Hepatocyte (in vitro differentiated cells): ENCODE measurements around the gene SNX10. TPM values are rescaled to one million over a fixed set of nuclear protein-coding genes. Genes with fewer than 3 reads are reported as not detected.

ENCODE experiments used
- DNase-seq: peaks from one replicate; pipeline ENCODE4 v3.0.0-alpha.2; 2016; ENCODE audit warnings: low spot score
- H2AFZ ChIP-seq: fragments of 200-600 bp; sonication (generic); 2 replicates; pipeline ENCODE4 v1.6.0; 2016; ENCODE audit warnings: antibody characterized with exemption, mild to moderate bottlenecking
- H3K27ac ChIP-seq: fragments of 200-600 bp; sonication (generic); 2 replicates; pipeline ENCODE4 v1.5.1; 2016; ENCODE audit warnings: mild to moderate bottlenecking
- H3K27me3 ChIP-seq: fragments of 200-600 bp; sonication (generic); 2 replicates; pipeline ENCODE4 v1.6.1; 2016
- H3K36me3 ChIP-seq: fragments of 200-600 bp; sonication (generic); replicated peaks from 2 replicates; pipeline ENCODE4 v1.5.1; 2016; ENCODE audit warnings: low read depth; ENCODE audit not compliant: insufficient read depth
- H3K4me1 ChIP-seq: fragments of 200-600 bp; sonication (generic); 2 replicates; pipeline ENCODE4 v1.5.1; 2016; ENCODE audit warnings: mild to moderate bottlenecking, moderate library complexity; ENCODE audit not compliant: insufficient read depth
- H3K4me2 ChIP-seq: fragments of 200-600 bp; sonication (generic); 2 replicates; pipeline ENCODE4 v1.6.0; 2016
- H3K4me3 ChIP-seq: fragments of 200-600 bp; sonication (generic); 2 replicates; pipeline ENCODE4 v1.5.1; 2016; ENCODE audit warnings: mild to moderate bottlenecking
- H3K79me2 ChIP-seq: fragments of 200-600 bp; sonication (generic); 2 replicates; pipeline ENCODE4 v1.6.0; 2017; ENCODE audit warnings: mild to moderate bottlenecking
- H3K9me2 ChIP-seq: fragments of 200-600 bp; sonication (generic); replicated peaks from 2 replicates; pipeline ENCODE4 v1.6.0; 2017; ENCODE audit warnings: mild to moderate bottlenecking; ENCODE audit not compliant: insufficient read depth
- H3K9me3 ChIP-seq: fragments of 200-600 bp; sonication (generic); 2 replicates; pipeline ENCODE4 v1.5.1; 2016; ENCODE audit warnings: low read depth, mild to moderate bottlenecking
- H4K20me1 ChIP-seq: fragments of 200-600 bp; sonication (generic); 2 replicates; pipeline ENCODE4 v1.6.0; 2016; ENCODE audit warnings: mild to moderate bottlenecking; ENCODE audit not compliant: insufficient read depth, poor library complexity, severe bottlenecking
- EZH2 ChIP-seq: fragments of 200-600 bp; sonication (generic); IDR thresholded peaks from 2 replicates; pipeline ENCODE4 v1.6.1; 2016; ENCODE audit warnings: antibody characterized with exemption, mild to moderate bottlenecking, borderline replicate concordance
- EZH2phosphoT487 ChIP-seq: fragments of 200-600 bp; sonication (generic); IDR thresholded peaks from one replicate; pipeline ENCODE4 v1.6.1; 2018; ENCODE audit warnings: antibody characterized with exemption, mild to moderate bottlenecking, low read depth, moderate library complexity; ENCODE audit not compliant: unreplicated experiment, severe bottlenecking
- WGBS: methylation state at CpG from one replicate; pipeline ENCODE4 v1.1.6; 2016; ENCODE audit warnings: low lambda C conversion rate; ENCODE audit errors: missing lambda C conversion rate; 5-methylcytosine and 5-hydroxymethylcytosine counted together
- polyA plus RNA-seq: library from polyadenylated mRNA; unstranded; fragments of >200 nt; fragmentation: Nextera tagmentation; extraction: Ambion mirVana; gene quantifications from 2 replicates; pipeline ENCODE4 v1.2.1, GENCODE V29; 2016
- total RNA-seq: library from RNA; depleted of rRNA; stranded (reverse); fragments of >200 nt; gene quantifications from 2 replicates; pipeline ENCODE4 v1.2.3, GENCODE V29; 2014
- TF ChIP-seq, protein P1 (sequence below): fragments of 200-600 bp; sonication (generic); IDR thresholded peaks from 2 replicates; pipeline ENCODE4 v1.5.1; 2016; ENCODE audit warnings: antibody characterized with exemption, mild to moderate bottlenecking; ENCODE audit not compliant: poor library complexity

Gene SNX10
- total and polyA plus RNA-seq, 2 experiments from 2014 or later: 6.1 to 8.2 TPM

DNA sequence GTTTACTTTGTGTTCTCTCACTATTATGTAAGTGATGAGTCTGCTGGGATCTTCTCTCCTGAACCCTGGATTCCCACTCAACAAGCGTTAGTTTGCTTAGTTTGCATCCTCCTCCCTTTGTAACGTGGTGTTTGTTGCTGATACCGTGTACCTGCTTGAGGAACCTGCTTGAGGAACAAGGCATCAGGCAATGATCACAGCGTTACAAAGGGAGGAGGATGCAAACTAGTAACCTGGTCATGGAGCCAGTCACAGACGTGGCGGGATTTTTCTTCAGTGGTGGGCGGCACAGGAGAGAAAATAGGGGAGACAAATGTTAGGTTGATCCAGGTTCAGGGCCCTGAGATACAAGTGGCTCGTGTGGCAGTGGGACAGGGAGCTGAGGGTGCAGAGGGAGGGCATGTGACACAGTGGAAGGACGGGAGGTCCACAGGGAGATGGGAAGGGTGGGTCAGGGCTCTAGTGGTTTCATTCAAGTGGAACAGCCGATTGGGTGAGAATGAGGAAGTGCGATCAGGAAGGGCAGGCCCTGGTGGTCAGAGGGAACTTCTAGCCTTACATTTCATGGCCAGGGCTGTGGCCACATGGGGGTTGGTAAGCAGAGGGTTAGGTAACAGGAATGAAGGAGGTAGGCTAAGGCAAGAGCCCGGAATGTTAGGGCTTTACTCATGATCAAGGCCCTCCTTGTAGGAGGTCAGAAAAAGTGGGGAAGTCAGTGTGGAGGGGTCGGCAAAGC is 38.0 kb downstream of the SNX10 start:
- Histone ChIP-seq H4K20me1 (no peaks in the 10 kb centered on the region), H3K36me3 (no peaks in the 10 kb centered on the region), H3K9me3 (no peaks in the 10 kb centered on the region), H3K79me2 (no peaks in the 10 kb centered on the region), H3K4me1 (no peaks in the 10 kb centered on the region), H3K27me3 (no peaks in the 10 kb centered on the region), H2AFZ (no peak overlapping the region), H3K9me2 (no peaks in the 10 kb centered on the region), H3K27ac (no peak overlapping the region), H3K4me2 (no peak overlapping the region), H3K4me3 (no peak overlapping the region)
- WGBS: 82% methylated on average over 13 of the region's 13 CpGs
- TF ChIP-seq EZH2phosphoT487 (no peak), EZH2 (no peak)
- TF ChIP-seq, protein P1, sequence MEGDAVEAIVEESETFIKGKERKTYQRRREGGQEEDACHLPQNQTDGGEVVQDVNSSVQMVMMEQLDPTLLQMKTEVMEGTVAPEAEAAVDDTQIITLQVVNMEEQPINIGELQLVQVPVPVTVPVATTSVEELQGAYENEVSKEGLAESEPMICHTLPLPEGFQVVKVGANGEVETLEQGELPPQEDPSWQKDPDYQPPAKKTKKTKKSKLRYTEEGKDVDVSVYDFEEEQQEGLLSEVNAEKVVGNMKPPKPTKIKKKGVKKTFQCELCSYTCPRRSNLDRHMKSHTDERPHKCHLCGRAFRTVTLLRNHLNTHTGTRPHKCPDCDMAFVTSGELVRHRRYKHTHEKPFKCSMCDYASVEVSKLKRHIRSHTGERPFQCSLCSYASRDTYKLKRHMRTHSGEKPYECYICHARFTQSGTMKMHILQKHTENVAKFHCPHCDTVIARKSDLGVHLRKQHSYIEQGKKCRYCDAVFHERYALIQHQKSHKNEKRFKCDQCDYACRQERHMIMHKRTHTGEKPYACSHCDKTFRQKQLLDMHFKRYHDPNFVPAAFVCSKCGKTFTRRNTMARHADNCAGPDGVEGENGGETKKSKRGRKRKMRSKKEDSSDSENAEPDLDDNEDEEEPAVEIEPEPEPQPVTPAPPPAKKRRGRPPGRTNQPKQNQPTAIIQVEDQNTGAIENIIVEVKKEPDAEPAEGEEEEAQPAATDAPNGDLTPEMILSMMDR: no peak
- no peak for DNase-seq

DNA sequence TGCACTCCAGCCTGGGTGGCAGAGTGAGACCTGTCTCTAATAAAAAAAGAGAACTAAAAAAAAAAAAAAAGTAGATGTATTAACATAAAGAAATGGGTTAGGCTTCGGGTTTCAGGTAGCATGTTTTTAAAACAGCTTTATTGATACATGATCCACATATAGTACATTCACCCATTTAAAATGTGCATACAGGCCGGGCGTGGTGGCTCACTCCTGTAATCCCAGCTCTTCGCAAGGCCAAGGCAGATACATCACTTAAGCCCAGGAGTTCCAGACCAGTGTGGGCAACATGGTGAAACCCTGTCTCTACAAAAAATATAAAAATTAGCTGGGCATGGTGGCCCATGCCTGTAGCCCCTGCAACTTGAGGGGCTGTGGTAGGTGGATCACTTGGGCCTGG is 39.5 kb downstream of the SNX10 start:
- Histone ChIP-seq H3K27ac (no peak overlapping the region), H2AFZ (no peak overlapping the region), H3K4me2 (no peak overlapping the region), H3K27me3 (no peaks in the 10 kb centered on the region), H4K20me1 (no peaks in the 10 kb centered on the region), H3K4me3 (no peak overlapping the region), H3K9me3 (no peaks in the 10 kb centered on the region), H3K4me1 (no peaks in the 10 kb centered on the region), H3K36me3 (no peaks in the 10 kb centered on the region), H3K79me2 (no peaks in the 10 kb centered on the region), H3K9me2 (no peaks in the 10 kb centered on the region)
- TF ChIP-seq, protein P1: no peak
- TF ChIP-seq EZH2 (no peak), EZH2phosphoT487 (no peak)
- DNase-seq: no peak
- 97% methylated on average over 4 of the region's 4 CpGs for WGBS

DNA sequence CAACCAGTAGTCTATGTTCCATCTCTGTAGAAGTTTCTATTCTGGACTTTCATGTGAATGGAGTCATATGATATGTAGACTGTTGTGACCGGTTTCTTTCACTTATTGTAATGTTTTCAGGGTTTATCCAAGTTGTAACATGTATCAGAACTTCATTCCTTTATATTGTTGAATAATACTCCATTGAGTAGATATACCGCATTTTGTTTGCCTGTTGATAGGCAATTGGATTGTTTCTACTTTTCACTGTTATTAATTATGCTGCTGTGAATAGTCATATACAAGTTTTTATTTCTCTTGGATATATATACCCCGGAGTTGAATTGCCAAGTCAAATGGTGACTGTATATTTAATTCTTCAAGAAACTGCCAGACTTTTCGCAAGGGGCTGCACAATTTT is 40.1 kb downstream of the SNX10 start:
- H4K20me1 ChIP-seq: no peaks in the 10 kb centered on the region
- WGBS: 72% methylated on average over 4 of the region's 4 CpGs
- H3K27ac ChIP-seq: no peak overlapping the region
- H3K9me2 ChIP-seq: no peaks in the 10 kb centered on the region
- H3K4me1 ChIP-seq: no peaks in the 10 kb centered on the region
- H3K4me3 ChIP-seq: no peak overlapping the region
- no peaks in the 10 kb centered on the region for H3K79me2 ChIP-seq
- no peak overlapping the region for H3K4me2 ChIP-seq
- no peaks in the 10 kb centered on the region for H3K9me3 ChIP-seq
- H3K36me3 ChIP-seq: no peaks in the 10 kb centered on the region
- no peak for DNase-seq
- H2AFZ ChIP-seq: no peak overlapping the region
- TF ChIP-seq, protein P1: no peak
- TF ChIP-seq EZH2phosphoT487: no peak
- no peak for TF ChIP-seq EZH2
- H3K27me3 ChIP-seq: no peaks in the 10 kb centered on the region
